ENCODE data around the gene AGPS. TPM values are rescaled to one million over a fixed set of nuclear protein-coding genes. Genes with fewer than 3 reads are reported as not detected.

AGPS gene
- total and polyA plus RNA-seq, 2 donors (not counting 1 experiment from before 2014, with no cell fraction given): 15.9 to 18.0 TPM

DNA sequence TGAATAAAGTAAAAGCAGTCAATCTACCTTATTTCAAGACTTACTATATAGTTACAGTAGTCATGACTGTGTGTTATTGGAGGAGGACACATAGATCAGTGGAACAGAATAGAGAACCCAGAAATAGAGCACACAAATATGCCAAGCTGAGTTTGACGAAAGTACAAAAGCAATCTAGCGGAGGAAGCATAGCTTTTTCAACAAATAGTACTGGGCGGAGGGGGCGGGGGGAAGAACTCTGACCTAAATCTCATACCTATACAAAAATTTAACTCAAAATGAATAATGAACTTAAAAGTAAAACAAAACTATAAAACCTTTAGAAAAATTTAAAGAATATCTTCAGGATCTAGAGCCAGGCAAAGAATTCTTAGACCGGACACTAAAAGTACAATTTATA is 139.1 kb downstream of the AGPS start:
- H3K27ac ChIP-seq (ENCODE audit: insufficient read depth, low read length): no peak overlapping the region
- DNase-seq (ENCODE audit: low read depth in 2 of 2): no peak
- H4K20me1 ChIP-seq (ENCODE audit: control insufficient read depth, extremely low read depth, insufficient read depth, low read length): no peaks in the 10 kb centered on the region

DNA sequence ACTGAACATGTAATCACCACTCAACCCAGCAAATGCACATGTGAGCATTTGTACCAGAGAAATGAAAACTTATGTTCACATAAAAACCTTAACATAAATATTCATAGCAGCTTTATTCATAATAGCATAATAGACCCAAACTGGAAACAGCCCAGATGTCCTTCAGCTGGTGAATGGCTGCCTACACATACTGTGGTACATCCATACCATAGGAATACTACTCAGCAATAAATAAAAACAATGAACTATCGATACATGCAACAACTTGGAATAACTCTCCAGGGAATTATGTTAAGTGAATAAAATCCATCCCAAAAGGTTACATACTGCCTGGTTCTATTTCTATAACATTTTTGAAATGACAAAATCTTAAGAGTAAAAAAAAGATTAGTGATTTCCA is 140.0 kb downstream of the AGPS start:
- no peak overlapping the region for H3K4me2 ChIP-seq (ENCODE audit: extremely low read depth, insufficient read depth, low read length)
- no peak overlapping the region for H2AFZ ChIP-seq (ENCODE audit: low read length)
- no peaks in the 10 kb centered on the region for H3K79me2 ChIP-seq (ENCODE audit: control insufficient read depth, insufficient read depth, low read length)
- H3K27ac ChIP-seq (ENCODE audit: insufficient read depth, low read length): no peak overlapping the region
- H3K4me3 ChIP-seq (replicated peaks in 1 of 4; ENCODE audit: control extremely low read depth in 1 of 4, insufficient read depth in 1 of 4, low read depth in 3 of 4, low read length in 4 of 4): no peak overlapping the region
- H3K36me3 ChIP-seq (ENCODE audit: control insufficient read depth, insufficient read depth, low read length): no peaks in the 10 kb centered on the region
- H4K20me1 ChIP-seq (ENCODE audit: control insufficient read depth, extremely low read depth, insufficient read depth, low read length): no peaks in the 10 kb centered on the region
- TF ChIP-seq EZH2 (IDR thresholded peaks at IDR 0.05; ENCODE audit: low read length, missing control alignments): no peak
- TF ChIP-seq, protein P1, sequence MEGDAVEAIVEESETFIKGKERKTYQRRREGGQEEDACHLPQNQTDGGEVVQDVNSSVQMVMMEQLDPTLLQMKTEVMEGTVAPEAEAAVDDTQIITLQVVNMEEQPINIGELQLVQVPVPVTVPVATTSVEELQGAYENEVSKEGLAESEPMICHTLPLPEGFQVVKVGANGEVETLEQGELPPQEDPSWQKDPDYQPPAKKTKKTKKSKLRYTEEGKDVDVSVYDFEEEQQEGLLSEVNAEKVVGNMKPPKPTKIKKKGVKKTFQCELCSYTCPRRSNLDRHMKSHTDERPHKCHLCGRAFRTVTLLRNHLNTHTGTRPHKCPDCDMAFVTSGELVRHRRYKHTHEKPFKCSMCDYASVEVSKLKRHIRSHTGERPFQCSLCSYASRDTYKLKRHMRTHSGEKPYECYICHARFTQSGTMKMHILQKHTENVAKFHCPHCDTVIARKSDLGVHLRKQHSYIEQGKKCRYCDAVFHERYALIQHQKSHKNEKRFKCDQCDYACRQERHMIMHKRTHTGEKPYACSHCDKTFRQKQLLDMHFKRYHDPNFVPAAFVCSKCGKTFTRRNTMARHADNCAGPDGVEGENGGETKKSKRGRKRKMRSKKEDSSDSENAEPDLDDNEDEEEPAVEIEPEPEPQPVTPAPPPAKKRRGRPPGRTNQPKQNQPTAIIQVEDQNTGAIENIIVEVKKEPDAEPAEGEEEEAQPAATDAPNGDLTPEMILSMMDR (conservative IDR thresholded peaks at IDR 0.05 in 1 of 2, IDR thresholded peaks at IDR 0.05 in 1 of 2; ENCODE audit: low read depth in 1 of 2, low read length in 2 of 2): no peak
- H3K9me3 ChIP-seq (ENCODE audit: control insufficient read depth, insufficient read depth, low read depth, low read length): no peaks in the 10 kb centered on the region
- no peaks in the 10 kb centered on the region for H3K4me1 ChIP-seq (ENCODE audit: control insufficient read depth, extremely low read depth, insufficient read depth, low read length)
- DNase-seq (ENCODE audit: low read depth in 2 of 2): no peak
- H3K27me3 ChIP-seq (ENCODE audit: control insufficient read depth, insufficient read depth, low read length): no peaks in the 10 kb centered on the region
- no peak overlapping the region for H3K9ac ChIP-seq (ENCODE audit: insufficient read depth, low read length)

More for the DNA sequence above, 139.1 kb downstream of the AGPS start:
- no peaks in the 10 kb centered on the region for H3K9me3 ChIP-seq (ENCODE audit: control insufficient read depth, insufficient read depth, low read depth, low read length)
- no peaks in the 10 kb centered on the region for H3K79me2 ChIP-seq (ENCODE audit: control insufficient read depth, insufficient read depth, low read length)
- no peak overlapping the region for H2AFZ ChIP-seq (ENCODE audit: low read length)
- no peaks in the 10 kb centered on the region for H3K4me1 ChIP-seq (ENCODE audit: control insufficient read depth, extremely low read depth, insufficient read depth, low read length)
- no peak overlapping the region for H3K4me3 ChIP-seq (replicated peaks in 1 of 4; ENCODE audit: control extremely low read depth in 1 of 4, insufficient read depth in 1 of 4, low read depth in 3 of 4, low read length in 4 of 4)
- H3K27me3 ChIP-seq (ENCODE audit: control insufficient read depth, insufficient read depth, low read length): no peaks in the 10 kb centered on the region
- no peaks in the 10 kb centered on the region for H3K36me3 ChIP-seq (ENCODE audit: control insufficient read depth, insufficient read depth, low read length)
- no peak overlapping the region for H3K9ac ChIP-seq (ENCODE audit: insufficient read depth, low read length)
- no peak overlapping the region for H3K4me2 ChIP-seq (ENCODE audit: extremely low read depth, insufficient read depth, low read length)
- TF ChIP-seq, protein P1 (conservative IDR thresholded peaks at IDR 0.05 in 1 of 2, IDR thresholded peaks at IDR 0.05 in 1 of 2; ENCODE audit: low read depth in 1 of 2, low read length in 2 of 2): no peak
- TF ChIP-seq EZH2 (IDR thresholded peaks at IDR 0.05; ENCODE audit: low read length, missing control alignments): no peak

DNA sequence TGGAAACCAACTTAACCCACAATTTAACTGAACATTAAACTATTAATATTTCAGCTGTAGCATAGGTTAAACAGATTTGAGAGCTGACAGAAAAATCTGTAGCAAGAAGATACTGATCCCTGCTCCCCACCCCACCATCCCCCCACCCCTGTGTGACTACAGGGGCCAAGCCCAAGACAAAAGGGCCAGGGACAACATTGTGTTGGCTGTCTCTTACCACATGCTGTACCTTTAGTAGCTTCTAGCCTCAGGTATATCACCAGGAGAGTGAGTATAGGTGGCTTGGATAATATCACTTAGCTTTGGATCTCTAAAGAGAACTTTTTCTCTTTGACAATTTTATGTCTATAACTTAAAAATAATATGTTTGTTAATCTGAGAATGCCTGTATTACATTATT is 140.7 kb downstream of the AGPS start:
- H3K36me3 ChIP-seq (ENCODE audit: control insufficient read depth, insufficient read depth, low read length): no peaks in the 10 kb centered on the region
- no peak for DNase-seq (ENCODE audit: low read depth in 2 of 2)
- H3K4me3 ChIP-seq (replicated peaks in 1 of 4; ENCODE audit: control extremely low read depth in 1 of 4, insufficient read depth in 1 of 4, low read depth in 3 of 4, low read length in 4 of 4): no peak overlapping the region
- no peak for TF ChIP-seq EZH2 (IDR thresholded peaks at IDR 0.05; ENCODE audit: low read length, missing control alignments)
- no peaks in the 10 kb centered on the region for H3K27me3 ChIP-seq (ENCODE audit: control insufficient read depth, insufficient read depth, low read length)
- H3K79me2 ChIP-seq (ENCODE audit: control insufficient read depth, insufficient read depth, low read length): no peaks in the 10 kb centered on the region
- H3K4me1 ChIP-seq (ENCODE audit: control insufficient read depth, extremely low read depth, insufficient read depth, low read length): no peaks in the 10 kb centered on the region
- H4K20me1 ChIP-seq (ENCODE audit: control insufficient read depth, extremely low read depth, insufficient read depth, low read length): no peaks in the 10 kb centered on the region
- H3K9me3 ChIP-seq (ENCODE audit: control insufficient read depth, insufficient read depth, low read depth, low read length): no peaks in the 10 kb centered on the region
- no peak overlapping the region for H2AFZ ChIP-seq (ENCODE audit: low read length)
- H3K4me2 ChIP-seq (ENCODE audit: extremely low read depth, insufficient read depth, low read length): no peak overlapping the region
- H3K27ac ChIP-seq (ENCODE audit: insufficient read depth, low read length): no peak overlapping the region
- H3K9ac ChIP-seq (ENCODE audit: insufficient read depth, low read length): no peak overlapping the region
